ENCODE measurements around the gene TFF3.

Gene TFF3

DNA sequence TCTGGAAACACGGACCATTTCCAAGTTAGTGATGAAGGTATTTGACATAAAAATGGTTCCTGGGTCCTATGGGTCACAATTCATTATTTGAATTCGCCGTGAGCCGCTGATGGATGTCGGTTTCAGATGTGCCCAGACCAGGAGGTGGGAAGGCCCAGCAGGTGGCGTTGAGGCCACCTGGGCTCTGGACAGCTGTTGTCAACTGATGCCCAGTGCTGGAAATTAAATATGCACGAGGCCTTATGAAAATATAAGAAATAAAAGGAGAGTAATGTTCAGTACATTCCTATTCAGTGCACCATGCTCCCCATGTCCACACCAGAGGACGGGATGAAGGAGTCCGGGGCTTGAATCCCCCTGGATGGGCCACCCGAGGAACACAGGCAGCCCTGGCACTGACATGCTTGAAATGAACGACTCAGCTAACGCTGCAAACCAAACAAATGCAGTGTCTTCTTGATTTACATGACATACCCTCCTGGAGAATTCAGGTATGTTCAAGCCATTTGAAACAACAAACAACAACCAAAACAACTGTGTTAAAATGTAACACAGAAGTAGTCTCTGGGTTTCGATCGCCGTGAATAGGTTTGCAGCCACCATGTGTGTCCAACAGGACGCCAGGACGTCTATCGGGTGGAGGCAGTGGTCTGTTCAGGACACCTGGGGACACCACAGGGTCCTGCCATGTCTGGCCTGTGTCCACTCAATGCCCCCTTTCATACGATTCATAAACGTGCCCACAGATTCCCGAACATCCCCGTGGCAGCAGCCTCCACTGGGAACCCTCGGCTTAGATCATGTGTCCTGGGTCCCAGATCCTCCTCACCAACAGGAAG lies 6.1 kb downstream of the TFF3 start:
- DNase-seq: no peak
- in situ Hi-C loops (cut with HindIII; ENCODE audit: low pct_ligation_motif_present, low pct_unique_long_range_greater_than_20kb, low sequenced_read_pairs): no loop called here

DNA sequence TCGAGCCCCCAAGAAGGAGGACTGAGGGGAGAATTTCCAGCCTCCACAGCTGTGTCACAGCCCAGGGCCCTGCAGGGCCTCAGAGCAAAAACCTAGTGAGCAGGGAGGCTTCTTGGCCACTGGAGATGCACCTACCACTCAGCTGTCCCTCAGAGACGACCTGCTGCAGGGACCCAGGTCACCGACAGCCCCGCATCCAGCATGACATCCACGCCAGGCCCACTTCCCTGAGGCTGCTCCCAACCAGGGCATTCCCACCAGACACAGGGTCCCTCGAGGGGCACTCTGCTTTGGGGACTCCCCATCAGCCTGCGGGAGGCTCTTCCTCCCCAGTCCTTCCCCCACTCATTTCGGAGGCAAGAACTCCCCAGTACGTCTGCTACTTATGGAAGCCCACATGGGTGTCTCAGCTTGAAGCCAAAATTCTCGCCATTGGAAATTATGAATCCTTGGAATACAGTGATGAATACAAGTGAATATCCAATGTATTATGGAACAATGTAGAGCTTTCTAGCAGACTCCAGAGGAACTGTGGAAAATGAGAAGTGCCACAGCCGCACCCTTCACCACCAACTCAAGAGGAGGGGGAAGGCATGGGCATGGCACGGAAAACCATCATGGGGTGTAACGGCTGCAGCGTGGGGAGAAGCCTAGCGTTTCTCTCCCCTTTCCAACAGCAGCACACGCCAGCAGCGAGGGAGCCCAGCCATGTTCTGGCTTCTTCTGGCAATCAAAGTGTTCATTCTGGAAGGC lies 6.9 kb downstream of the TFF3 start:
- DNase-seq: no peak
- in situ Hi-C loops (cut with HindIII; ENCODE audit: low pct_ligation_motif_present, low pct_unique_long_range_greater_than_20kb, low sequenced_read_pairs): no loop called here

DNA sequence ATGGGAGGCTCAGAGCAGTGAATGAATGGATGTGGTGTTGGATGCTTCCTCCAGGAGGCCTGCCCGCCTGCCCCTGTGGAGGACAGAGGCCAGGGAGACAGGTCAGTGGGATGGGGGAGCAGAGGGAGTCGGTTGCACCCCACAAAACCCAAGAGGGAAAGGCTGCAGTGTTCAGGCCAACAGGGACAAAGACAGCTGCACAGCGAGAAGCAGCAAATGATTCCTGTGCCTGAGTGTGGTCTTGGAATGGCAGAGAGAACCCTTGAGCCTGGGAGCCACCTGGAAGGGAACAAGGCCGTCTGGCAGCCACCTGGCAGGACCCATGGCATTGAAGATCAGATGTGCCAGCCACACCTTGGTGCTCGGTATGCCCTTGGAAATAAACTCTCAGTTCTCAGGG lies 8.1 kb downstream of the TFF3 start:
- no peak for DNase-seq
- in situ Hi-C loops (cut with HindIII; ENCODE audit: low pct_ligation_motif_present, low pct_unique_long_range_greater_than_20kb, low sequenced_read_pairs): no loop called here

DNA sequence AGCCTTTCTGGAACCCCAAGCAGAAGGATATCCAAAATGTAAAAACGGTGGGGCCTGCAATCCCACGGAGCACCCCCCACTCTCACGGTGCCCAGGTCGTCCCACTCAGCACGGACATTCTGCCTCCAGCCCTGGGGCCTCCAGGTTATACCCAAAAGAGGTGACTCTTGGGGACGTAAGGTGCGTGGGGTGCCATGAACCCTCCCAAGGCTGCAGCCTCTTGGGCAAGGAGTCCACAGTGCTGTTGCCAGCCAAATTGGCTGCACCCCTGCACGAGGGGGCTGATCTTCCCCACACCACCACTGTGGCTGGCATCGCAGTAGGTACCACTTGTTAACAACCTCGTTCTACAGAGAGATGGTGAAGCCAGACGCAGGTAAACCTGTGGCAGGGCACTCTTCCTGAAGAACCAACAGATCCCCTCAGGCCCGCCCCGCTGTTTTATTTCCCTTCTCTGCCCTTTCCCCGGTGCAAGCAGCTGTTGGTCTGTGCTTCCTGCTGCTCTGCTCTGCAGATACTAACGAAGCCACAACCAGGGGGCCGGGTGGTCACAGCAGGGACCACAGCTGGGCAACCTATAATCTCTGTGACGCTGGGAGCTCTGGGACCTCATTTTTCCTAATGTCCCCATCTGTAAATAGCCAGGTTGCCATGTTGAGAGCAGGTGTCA lies 8.7 kb downstream of the TFF3 start:
- DNase-seq: no peak
- in situ Hi-C loops (cut with HindIII; ENCODE audit: low pct_ligation_motif_present, low pct_unique_long_range_greater_than_20kb, low sequenced_read_pairs): no loop called here

DNA sequence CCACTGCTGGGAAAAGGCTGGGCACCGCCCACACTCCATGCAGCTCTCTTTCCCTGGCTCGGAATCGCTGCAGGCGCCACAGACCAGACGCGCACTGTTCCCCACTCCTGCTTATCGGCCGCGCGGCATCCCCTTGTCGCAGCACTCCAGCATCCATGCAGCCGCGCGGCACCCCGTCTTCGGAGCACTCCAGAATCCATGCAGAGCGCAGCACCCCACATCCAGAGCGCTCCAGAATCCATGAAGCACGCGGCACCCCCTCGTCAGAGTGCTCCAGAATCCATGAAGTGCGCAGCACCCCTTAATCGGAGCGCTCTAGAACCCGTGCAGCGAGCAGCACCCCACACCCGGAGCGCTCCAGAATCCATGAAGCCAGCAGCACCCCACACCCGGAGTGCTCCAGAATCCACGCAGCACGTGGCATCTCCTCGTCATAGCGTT lies 9.5 kb downstream of the TFF3 start:
- DNase-seq: no peak
- in situ Hi-C loops (cut with HindIII; ENCODE audit: low pct_ligation_motif_present, low pct_unique_long_range_greater_than_20kb, low sequenced_read_pairs): no loop called here

DNA sequence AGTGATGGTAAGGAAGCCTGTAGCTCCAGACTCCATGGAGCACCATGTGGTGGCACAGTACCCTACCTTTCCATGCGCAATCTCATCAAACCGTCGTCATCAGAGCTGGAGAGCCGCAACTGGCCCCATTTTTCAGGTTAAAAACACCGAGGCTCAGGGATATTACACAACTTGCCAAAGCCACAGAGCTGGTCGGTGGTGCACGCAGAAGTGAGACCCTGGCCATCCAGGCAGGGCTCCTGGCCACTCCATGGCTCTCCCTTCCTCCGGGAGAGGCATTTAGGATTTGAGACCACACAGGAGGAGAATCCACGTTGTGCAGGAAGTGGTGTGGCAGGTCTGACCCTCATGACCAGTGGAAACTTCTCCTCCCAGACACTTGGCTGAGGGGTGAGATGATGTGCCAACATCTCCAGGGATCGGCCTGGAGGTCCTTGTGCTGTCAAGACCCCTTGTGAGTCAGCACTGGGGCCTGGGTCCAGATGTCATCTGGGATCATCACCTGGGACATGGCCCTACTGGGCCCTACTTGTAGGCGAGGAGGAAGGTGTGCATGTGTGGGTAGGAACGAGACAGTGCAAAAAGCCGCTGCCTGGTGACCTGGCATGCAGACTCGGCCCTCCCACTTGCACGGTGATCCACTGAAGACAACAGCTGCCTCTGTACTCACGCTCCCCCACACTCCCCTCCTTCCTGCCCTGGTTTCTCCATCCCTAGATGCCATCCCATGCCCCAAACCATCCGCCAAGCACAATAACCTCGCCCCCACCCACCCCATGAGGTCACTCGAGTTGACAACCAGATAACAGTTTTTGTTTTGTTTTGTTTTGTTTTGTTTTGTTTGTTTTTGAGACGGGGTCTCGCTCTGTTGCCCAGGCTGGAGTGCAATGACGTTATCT lies 10.4 kb downstream of the TFF3 start:
- in situ Hi-C loops (cut with HindIII; ENCODE audit: low pct_ligation_motif_present, low pct_unique_long_range_greater_than_20kb, low sequenced_read_pairs): no loop called here

DNA sequence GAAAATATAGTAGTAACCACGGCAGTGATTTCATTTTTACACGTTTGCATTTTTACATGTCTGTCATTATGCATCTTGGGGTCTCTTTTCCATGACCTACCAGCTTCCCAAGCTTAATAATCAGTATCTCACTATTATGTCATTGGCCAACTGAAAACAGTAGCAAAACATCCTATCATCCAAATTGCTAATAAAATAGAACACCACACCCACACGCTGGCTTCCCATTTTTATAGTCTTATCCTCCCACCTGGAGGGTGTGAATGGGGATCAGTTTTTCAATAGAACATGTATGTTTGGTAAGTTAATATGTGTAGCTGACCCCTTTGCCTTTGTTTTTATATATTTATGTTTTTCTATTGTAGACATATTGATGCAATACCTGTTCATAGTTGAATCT lies 11.8 kb downstream of the TFF3 start:
- in situ Hi-C loops (cut with HindIII; ENCODE audit: low pct_ligation_motif_present, low pct_unique_long_range_greater_than_20kb, low sequenced_read_pairs): no loop called here
- DNase-seq: no peak

More for the DNA sequence above, 10.4 kb downstream of the TFF3 start:
- DNase-seq: no peak

DNA sequence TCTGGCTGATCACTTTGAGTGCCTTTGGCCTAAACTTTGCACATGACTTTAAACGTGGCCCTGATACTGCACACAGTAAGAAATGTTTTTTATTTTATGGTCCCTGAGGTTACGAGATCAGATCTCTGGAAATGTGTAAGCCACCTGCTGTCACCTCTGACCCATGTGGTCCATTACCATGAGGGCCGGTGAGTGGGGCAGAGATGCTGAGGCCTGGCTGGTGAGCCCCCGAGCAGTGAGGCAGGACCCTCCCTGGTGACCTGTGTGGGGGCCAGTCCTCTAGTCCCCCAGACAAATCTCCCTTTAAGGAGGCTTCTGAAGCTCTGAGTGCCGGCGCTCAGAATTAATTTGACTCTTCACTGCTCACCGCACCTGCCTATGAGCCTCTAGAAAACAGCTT lies 12.4 kb downstream of the TFF3 start:
- in situ Hi-C loops (cut with HindIII; ENCODE audit: low pct_ligation_motif_present, low pct_unique_long_range_greater_than_20kb, low sequenced_read_pairs): no loop called here
- no peak for DNase-seq

DNA sequence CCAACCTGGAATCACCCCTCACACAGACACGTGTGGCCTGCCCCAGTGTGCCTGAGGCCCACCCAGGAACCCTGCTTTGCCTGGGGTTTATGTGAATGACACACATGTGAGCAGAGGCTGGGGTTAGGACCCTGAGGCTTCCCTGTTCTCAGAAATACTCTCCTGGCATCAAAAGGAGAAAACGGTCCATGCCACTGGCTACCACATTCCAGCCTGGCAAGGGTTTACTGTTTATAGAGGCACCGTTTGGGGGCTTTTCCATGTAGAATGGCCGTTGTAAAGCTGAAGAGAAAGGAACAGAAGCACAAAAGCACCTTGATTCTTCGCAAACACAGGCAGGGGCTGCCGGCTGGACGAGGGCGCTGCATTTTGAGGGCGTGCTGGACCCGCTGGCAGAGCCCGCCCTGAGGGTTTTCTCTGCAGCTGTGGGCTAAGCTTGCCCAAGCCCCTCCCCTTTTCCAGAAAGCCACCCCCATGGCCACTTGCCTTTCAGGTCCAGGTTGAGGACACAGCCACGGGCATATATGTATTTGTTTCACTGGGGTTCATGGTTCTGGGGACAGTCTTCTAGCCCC lies 13.0 kb downstream of the TFF3 start:
- no peak for DNase-seq
- in situ Hi-C loops (cut with HindIII; ENCODE audit: low pct_ligation_motif_present, low pct_unique_long_range_greater_than_20kb, low sequenced_read_pairs): no loop called here

DNA sequence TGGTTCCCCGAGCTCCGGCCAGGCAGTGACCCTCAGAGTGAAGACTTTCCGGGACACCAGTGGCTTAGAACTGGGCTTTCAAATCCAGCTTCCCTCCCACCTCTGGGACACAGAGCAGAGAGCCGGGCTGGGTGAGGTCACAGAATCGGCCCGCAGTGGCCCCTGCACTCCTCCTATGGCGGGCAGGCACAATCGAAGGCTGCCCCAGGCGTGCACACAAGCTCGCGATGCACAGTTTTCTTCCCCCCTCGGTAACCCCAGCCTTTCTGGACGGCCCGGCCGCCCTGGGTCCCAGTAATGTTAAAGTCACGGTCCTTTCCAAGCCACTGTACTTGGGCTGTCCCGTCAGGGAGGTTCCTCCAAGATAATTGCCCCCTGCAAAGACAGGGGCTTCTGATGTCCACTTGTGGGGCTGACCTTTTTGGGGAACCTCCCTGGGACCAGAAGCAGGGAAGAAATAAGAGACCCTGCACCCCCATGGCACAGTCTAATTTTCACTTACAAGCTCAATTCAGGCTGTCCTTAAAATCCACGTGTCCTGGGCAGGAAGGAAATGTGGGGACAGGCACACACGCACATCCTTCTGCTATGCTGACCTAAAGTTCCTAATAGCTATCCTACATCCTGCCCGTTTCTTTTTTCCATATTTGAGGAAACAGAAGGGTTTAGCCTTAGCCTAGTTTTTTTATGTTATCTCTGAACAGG lies 13.7 kb downstream of the TFF3 start:
- no peak for DNase-seq
- in situ Hi-C loops (cut with HindIII; ENCODE audit: low pct_ligation_motif_present, low pct_unique_long_range_greater_than_20kb, low sequenced_read_pairs): no loop called here

DNA sequence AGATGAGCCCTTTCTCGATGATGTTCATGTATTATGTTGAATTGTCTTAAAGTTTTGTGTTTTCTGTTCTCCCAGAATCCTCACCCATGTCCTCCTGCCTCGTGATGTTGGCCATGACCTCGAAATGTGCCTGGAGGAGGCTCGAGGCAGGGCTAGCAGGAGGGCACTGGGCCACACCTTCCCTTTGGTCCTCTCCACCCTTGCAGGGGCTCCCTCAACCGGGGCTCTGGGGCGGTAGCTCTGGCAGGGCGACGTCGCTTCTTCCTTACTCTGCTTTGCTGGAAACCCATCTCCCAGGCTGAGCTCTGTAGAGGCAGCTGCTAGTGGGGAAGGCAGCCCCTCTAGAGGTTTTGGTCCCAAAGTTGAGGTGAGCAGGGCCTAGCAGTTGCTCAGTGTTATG lies 14.3 kb downstream of the TFF3 start:
- in situ Hi-C loops (cut with HindIII; ENCODE audit: low pct_ligation_motif_present, low pct_unique_long_range_greater_than_20kb, low sequenced_read_pairs): no loop called here
- DNase-seq: no peak

DNA sequence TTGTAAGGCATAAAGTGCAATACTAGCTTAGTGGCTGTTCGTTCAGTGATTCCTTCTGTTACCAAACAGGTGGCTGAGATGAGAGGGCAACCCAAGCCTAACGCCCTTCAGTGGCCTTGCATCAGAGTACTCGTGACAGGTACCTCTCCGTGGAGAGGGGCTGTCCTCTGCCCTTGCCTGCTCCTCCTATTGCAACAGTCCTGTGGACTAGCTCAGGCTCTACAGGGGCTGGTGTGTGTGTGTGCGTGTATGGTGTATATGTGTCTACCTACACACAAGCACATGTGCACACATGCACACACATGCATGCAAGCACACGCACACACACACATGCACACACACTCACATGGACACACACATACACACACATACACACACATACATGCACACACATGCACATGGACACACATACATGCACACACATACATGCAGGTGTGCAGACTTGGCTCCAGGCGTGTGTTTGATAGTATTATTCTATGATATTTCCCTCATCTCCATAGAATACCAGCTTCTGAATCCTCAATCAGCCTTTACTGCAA lies 15.1 kb downstream of the TFF3 start:
- DNase-seq: no peak
- in situ Hi-C loops (cut with HindIII; ENCODE audit: low pct_ligation_motif_present, low pct_unique_long_range_greater_than_20kb, low sequenced_read_pairs): no loop called here

DNA sequence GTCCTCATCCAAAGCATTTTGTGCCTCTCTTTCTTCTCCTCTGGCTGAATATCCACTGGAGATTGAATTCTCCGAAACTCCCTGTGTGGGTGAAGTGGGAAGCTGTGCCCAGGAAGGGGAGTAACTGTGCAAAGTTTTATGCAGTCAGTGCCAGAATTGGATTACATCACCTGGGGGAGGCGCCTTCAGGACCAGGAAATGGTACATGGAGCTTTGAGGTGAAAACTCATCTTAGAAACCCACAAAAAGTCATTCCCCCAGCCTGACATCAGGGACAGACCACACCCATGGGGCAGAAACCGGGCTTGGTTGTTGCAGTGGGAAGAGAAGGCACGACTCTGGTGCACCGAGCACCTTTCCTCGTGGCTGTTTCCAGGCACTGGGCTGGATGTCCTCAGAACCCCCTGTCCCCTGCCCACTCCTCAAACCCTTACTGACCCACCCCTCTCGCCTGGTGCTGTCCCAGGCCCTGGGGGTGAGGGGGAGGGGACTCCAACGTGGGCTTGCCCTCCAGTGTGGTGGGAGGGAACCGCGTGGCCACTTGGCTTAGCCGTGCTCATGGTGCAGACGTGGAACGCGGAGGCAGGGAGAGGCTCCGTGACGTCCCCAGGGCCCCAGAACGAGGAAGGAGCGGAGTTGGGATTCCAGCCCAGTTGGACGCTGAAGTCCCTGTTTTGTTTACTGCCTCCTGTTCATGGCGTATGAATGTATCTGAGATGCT lies 15.7 kb downstream of the TFF3 start:
- DNase-seq: no peak
- in situ Hi-C loops (cut with HindIII; ENCODE audit: low pct_ligation_motif_present, low pct_unique_long_range_greater_than_20kb, low sequenced_read_pairs): no loop called here

DNA sequence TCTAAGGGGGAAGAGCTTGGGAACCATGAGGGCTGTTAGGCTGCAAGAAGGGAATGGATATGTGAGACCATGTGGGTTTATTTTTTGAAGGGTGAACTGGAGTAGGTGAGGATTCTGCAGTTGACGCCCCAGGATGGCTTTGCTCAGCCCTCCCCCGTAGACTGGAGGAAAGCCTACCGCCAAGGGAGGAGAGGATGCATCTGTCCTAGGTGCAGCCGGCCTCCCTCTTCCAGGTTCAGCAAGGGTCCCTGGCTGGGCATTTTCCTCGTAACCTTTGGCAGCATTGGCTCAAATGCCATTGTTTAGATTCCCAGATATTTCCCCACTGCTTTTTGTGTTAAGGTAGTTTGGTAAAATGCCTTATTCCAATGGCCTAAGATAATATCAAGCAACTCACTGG lies 16.6 kb downstream of the TFF3 start:
- no peak for DNase-seq
- in situ Hi-C loops (cut with HindIII; ENCODE audit: low pct_ligation_motif_present, low pct_unique_long_range_greater_than_20kb, low sequenced_read_pairs): no loop called here

DNA sequence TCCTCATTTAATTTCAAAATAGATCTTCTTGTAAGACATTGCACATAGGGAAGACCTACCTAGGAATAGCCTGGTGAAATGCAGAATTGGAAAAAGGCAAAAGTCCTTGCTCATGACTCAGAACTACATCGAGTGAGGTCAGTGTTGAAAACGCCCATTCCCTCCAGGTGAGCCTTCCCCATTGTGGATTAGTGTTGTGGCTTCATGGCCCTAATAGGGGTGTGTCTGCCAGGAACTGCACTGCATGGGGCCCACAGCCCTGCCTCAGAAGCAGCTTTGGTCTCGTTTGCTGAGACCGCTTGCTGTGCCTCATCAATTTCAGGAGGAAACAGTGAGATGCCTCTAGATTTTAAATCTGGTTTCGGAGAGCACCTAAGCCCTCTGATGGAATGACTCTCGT lies 17.0 kb downstream of the TFF3 start:
- in situ Hi-C loops (cut with HindIII; ENCODE audit: low pct_ligation_motif_present, low pct_unique_long_range_greater_than_20kb, low sequenced_read_pairs): no loop called here
- DNase-seq: no peak

DNA sequence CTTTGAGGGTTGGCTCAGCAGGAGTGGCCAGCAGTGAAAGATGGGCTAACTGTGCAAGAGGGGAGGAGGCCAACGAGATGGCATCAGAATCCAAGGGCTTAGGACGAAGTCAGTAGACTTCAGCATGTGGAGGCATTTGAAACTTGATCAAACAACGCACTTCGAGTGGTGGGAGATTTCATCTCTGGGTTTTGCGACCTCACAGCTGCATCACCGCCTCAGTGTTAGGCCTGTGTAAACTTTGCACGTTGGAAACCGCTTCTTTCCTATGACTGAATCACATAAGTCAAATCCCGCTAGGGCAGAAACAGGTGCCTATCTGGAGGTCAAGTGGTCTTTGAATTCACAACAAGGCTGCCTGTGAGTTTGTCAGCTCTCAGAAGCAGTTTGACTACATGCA lies 17.8 kb downstream of the TFF3 start:
- no peak for DNase-seq
- in situ Hi-C loops (cut with HindIII; ENCODE audit: low pct_ligation_motif_present, low pct_unique_long_range_greater_than_20kb, low sequenced_read_pairs): no loop called here

DNA sequence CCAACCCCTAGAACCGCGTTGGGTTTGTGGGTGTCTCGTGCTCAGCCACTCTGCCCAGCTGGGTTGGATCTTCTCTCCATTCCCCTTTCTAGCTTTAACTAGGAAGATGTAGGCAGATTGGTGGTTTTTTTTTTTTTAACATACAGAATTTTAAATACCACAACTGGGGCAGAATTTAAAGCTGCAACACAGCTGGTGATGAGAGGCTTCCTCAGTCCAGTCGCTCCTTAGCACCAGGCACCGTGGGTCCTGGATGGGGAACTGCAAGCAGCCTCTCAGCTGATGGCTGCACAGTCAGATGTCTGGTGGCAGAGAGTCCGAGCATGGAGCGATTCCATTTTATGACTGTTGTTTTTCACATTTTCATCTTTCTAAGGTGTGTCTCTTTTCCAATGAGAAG lies 18.7 kb downstream of the TFF3 start:
- DNase-seq: no peak
- in situ Hi-C loops (cut with HindIII; ENCODE audit: low pct_ligation_motif_present, low pct_unique_long_range_greater_than_20kb, low sequenced_read_pairs): no loop called here

Measured in ACHN (cell line).